Mammary epithelial cell (primary cell): Measurements from ENCODE around the gene DISP3.

ENCODE experiments used
- CTCF ChIP-seq, 2 donors: IDR thresholded peaks in 1 of 2; conservative IDR thresholded peaks in 1 of 2; 2 replicates each; pipeline ENCODE4 v1.5.1; 2011 to 2012; ENCODE audit warnings: inconsistent platforms in 2 of 2, low read length in 2 of 2, mild to moderate bottlenecking in 2 of 2, control low read depth in 1 of 2, low read depth in 1 of 2; ENCODE audit not compliant: insufficient read depth in 1 of 2; ENCODE audit errors: extremely low read depth in 1 of 2
- EZH2 ChIP-seq: IDR thresholded peaks from 2 replicates; pipeline ENCODE4 v1.6.1; 2012; ENCODE audit warnings: low read length, inconsistent platforms, borderline replicate concordance

DNA sequence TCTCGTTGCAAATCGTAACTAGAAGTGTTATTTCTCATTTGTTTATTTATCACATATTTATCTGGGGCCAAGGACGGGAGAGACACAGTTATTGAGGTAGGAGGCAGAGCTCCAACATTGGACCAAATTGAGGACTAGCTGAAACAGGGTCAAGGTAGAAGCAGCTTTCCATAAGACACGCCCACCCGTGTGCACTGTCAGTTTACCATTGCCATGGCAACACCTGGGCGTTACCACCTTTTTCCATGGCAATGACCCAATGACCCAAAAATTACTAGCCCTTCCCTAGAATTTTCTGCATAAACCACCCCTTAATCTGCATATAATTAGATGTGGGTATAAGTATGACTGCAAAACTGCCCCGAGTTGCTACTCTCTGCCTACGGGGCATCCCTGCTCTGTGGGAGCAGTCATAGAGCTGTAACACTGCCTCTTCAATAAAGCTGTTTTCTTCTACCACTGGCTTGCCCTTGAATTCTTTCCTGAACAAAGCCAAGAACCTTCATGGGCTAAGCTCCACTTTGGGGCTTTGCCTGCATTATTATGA lies 102.6 kb downstream of the DISP3 start:
- TF ChIP-seq CTCF (conservative IDR thresholded peaks at IDR 0.05 in 1 of 2, IDR thresholded peaks at IDR 0.05 in 1 of 2; ENCODE audit: extremely low read depth in 1 of 2, insufficient read depth in 1 of 2, low read depth in 1 of 2, low read length in 2 of 2) (no peak), EZH2 (no peak)
